Measurements from ENCODE around the gene TGFBR3. TPM values are rescaled to one million over a fixed set of nuclear protein-coding genes. Genes with fewer than 3 reads are reported as not detected.

TGFBR3 gene
- total RNA-seq, 2 donors from 2014 or later: 60.8 to 62.4 TPM

DNA sequence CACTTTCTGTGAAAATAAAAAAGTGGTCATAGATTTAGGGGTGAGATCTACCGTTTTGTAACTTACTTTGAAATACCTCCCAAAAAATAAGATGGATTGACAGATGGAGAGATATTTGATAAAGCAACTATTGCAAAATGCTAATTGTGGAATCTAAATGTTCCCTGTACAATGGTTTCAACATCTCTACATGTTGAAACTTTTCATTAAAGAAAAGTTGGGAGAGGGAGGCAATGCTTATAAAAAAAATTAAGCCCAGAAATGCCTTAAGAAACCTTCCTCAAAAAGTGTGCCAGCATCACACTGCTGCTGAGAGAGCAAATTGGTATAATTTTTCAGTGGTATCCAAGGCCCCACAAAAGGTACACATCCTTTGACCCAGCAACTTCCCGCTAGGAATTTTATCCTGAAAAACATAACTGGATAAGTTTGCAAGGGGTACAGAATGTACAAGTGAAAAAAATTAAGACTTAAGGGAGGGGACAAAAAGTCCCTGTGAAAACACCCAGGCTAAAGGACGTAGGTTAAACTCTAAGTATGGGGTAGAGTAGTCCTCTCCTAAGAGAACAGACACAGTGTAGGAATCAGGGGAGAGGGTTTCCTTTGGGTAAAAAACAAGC is 84.3 kb downstream of the TGFBR3 start:
- H3K36me3 ChIP-seq: no peaks in the 10 kb centered on the region
- TF ChIP-seq, protein P1, sequence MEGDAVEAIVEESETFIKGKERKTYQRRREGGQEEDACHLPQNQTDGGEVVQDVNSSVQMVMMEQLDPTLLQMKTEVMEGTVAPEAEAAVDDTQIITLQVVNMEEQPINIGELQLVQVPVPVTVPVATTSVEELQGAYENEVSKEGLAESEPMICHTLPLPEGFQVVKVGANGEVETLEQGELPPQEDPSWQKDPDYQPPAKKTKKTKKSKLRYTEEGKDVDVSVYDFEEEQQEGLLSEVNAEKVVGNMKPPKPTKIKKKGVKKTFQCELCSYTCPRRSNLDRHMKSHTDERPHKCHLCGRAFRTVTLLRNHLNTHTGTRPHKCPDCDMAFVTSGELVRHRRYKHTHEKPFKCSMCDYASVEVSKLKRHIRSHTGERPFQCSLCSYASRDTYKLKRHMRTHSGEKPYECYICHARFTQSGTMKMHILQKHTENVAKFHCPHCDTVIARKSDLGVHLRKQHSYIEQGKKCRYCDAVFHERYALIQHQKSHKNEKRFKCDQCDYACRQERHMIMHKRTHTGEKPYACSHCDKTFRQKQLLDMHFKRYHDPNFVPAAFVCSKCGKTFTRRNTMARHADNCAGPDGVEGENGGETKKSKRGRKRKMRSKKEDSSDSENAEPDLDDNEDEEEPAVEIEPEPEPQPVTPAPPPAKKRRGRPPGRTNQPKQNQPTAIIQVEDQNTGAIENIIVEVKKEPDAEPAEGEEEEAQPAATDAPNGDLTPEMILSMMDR (IDR thresholded peaks at IDR 0.05): no peak
- H3K4me3 ChIP-seq: no peak overlapping the region
- H3K9me3 ChIP-seq: no peaks in the 10 kb centered on the region
- H3K4me1 ChIP-seq (ENCODE audit: control insufficient read depth in 1 of 2, low read depth in 2 of 2): peaks cover 6 to 19% of the 10 kb centered on the region in 2 donors
- ATAC-seq (ENCODE audit: insufficient number of reproducible peaks, low FRiP score, low read depth) (no peak), DNase-seq (ENCODE audit: low spot score) (no peak)
- H3K27me3 ChIP-seq (replicated peaks; ENCODE audit: insufficient read depth): no peaks in the 10 kb centered on the region
- H3K27ac ChIP-seq: no peak overlapping the region

DNA sequence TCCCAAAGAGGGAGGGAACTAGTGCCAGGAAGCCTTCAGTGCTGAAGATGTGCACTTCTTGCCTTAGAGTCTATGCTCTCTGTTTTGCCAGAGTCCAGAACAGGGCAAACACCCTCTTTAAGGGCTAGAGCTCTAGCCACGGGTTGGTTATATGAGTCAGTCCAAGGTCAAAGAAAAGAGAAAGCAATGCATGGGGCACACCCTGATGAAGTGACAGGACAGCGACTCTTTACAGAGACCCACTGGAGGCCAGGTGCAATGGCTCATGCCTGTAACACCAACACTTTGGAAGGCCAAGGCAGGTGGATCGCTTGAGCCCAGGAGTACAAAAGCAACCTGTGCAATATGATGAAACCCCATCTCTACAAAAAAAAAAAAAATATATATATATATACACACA is 86.1 kb downstream of the TGFBR3 start:
- no peak overlapping the region for H3K4me3 ChIP-seq
- DNase-seq (ENCODE audit: low spot score) (no peak), ATAC-seq (ENCODE audit: insufficient number of reproducible peaks, low FRiP score, low read depth) (no peak)
- H3K4me1 ChIP-seq (ENCODE audit: control insufficient read depth in 1 of 2, low read depth in 2 of 2): peaks cover 18 to 23% of the 10 kb centered on the region in 2 donors
- no peak overlapping the region for H3K27ac ChIP-seq
- no peaks in the 10 kb centered on the region for H3K36me3 ChIP-seq
- no peaks in the 10 kb centered on the region for H3K27me3 ChIP-seq (replicated peaks; ENCODE audit: insufficient read depth)
- no peaks in the 10 kb centered on the region for H3K9me3 ChIP-seq
- TF ChIP-seq, protein P1 (IDR thresholded peaks at IDR 0.05): no peak

DNA sequence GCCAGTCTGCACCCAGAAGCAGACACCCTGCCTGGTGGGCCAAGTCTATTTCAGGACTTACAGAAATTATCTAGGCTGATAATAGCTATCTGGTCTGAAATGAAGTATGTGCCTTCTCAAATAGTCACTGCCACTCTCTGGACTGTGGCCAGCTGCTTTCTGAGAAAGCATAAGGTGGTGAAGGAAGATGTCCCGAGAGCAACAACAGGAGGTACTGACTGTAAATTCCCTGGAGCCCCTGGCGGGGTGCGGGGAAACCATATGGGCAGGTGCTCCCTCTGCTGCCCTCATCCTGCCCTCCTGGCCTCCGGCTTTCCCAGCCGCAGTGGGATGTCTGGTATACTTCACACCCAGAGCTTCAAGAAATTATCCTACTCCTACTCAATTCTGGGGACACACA is 86.8 kb downstream of the TGFBR3 start:
- Histone ChIP-seq H3K4me3 (no peak overlapping the region), H3K27me3 (replicated peaks; ENCODE audit: insufficient read depth) (no peaks in the 10 kb centered on the region), H3K4me1 (ENCODE audit: control insufficient read depth in 1 of 2, low read depth in 2 of 2) (peaks cover 18 to 23% of the 10 kb centered on the region in 2 donors), H3K36me3 (no peaks in the 10 kb centered on the region), H3K9me3 (no peaks in the 10 kb centered on the region), H3K27ac (no peak overlapping the region)
- ATAC-seq (ENCODE audit: insufficient number of reproducible peaks, low FRiP score, low read depth): no peak
- TF ChIP-seq, protein P1 (IDR thresholded peaks at IDR 0.05): no peak
- no peak for DNase-seq (ENCODE audit: low spot score)

DNA sequence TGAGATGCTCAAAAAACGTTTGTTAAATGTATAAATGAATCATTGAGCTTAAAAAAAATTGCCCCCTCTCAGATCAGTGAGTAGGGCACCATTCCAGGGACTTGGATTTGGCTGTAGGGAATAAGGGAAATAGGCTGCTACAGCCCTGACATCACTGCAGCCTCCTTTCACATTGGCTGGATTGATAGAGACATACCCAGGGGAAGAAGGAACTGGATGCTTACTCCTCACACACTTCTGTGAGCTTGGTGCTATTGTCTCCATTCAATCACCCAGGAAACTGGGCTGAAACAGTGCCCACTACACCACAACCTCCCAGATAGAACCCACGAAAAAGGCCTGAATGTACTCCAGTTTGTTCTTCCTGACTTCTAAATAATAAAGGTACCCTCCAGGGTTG is 87.2 kb downstream of the TGFBR3 start:
- no peak for ATAC-seq (ENCODE audit: insufficient number of reproducible peaks, low FRiP score, low read depth)
- DNase-seq (ENCODE audit: low spot score): no peak
- Histone ChIP-seq H3K9me3 (no peaks in the 10 kb centered on the region), H3K4me3 (no peak overlapping the region), H3K4me1 (ENCODE audit: control insufficient read depth in 1 of 2, low read depth in 2 of 2) (peaks cover 18 to 22% of the 10 kb centered on the region in 2 donors), H3K27ac (no peak overlapping the region), H3K36me3 (no peaks in the 10 kb centered on the region), H3K27me3 (replicated peaks; ENCODE audit: insufficient read depth) (no peaks in the 10 kb centered on the region)
- TF ChIP-seq, protein P1 (IDR thresholded peaks at IDR 0.05): no peak

DNA sequence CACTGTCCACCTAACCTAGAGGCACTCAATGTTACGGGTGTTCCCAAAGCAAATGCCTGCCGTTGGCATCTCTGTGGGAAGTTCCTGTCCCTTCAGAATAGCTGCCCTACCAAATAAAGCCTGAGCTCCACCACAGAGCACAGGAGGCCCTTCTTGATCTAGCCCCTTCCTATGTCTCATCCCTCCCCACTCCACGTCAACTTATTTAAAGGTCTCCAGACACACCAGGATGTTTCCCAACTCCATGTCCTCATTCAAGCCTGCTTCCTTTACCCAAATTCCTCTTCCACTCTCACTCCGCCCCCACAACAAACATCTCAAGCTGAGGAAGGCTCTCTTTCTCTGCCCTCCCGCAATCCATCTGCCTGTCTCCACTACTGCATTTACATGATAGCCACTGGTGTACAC is 87.7 kb downstream of the TGFBR3 start:
- Histone ChIP-seq H3K27ac (no peak overlapping the region), H3K27me3 (replicated peaks; ENCODE audit: insufficient read depth) (no peaks in the 10 kb centered on the region), H3K9me3 (no peaks in the 10 kb centered on the region), H3K4me1 (ENCODE audit: control insufficient read depth in 1 of 2, low read depth in 2 of 2) (peaks cover 18 to 20% of the 10 kb centered on the region in 2 donors), H3K4me3 (no peak overlapping the region), H3K36me3 (no peaks in the 10 kb centered on the region)
- ATAC-seq (ENCODE audit: insufficient number of reproducible peaks, low FRiP score, low read depth): no peak
- no peak for DNase-seq (ENCODE audit: low spot score)
- TF ChIP-seq, protein P1 (IDR thresholded peaks at IDR 0.05): no peak
